GM18507 (cell line): ENCODE data around the gene MYBPH.
A peak's percentile ranks its signal among the peaks of the same experiment; 100 is the strongest.

ENCODE experiments used
- DNase-seq: peaks from one replicate; pipeline ENCODE4 v3.0.0; 2011; ENCODE audit warnings: low read depth; ENCODE audit not compliant: insufficient read length; ENCODE audit errors: extremely low spot score
- FAIRE-seq: peaks from 2 replicates; lab custom pipeline; 2011; peaks lifted over from hg19 to GRCh38; lab: Jason Lieb, UNC

Gene MYBPH

GRCh38 chr1:203181586-203182386 lies 6.2 kb upstream of the MYBPH start:
- DNase-seq = no peak
- no peak for FAIRE-seq

GRCh38 chr1:203180611-203181330 lies 5.1 kb upstream of the MYBPH start:
- DNase-seq (no peak), FAIRE-seq (peak; percentile 42)

GRCh38 chr1:203179667-203180005 lies 4.0 kb upstream of the MYBPH start:
- DNase-seq (no peak), FAIRE-seq (no peak)

- FAIRE-seq (no peak), DNase-seq (no peak)
Measured at GRCh38 chr1:203178821-203179666, 3.4 kb upstream of the MYBPH start.

- FAIRE-seq = no peak
- no peak for DNase-seq
Measured at GRCh38 chr1:203178083-203178482, 2.5 kb upstream of the MYBPH start.

GRCh38 chr1:203177470-203178039 lies 1.9 kb upstream of the MYBPH start:
- FAIRE-seq = no peak
- no peak for DNase-seq

- DNase-seq = no peak
- FAIRE-seq = no peak
Measured at GRCh38 chr1:203177036-203177405, 1.4 kb upstream of the MYBPH start.

GRCh38 chr1:203176273-203177035 lies 828 bp upstream of the MYBPH start:
- DNase-seq = no peak
- FAIRE-seq = no peak

GRCh38 chr1:203175827-203176241 lies 208 bp upstream of the MYBPH start:
- DNase-seq = no peak
- peak; percentile 5 for FAIRE-seq

- DNase-seq (no peak), FAIRE-seq (no peak)
Measured at GRCh38 chr1:203174324-203174985, 1.2 kb downstream of the MYBPH start.

- peak; percentile 81 for DNase-seq
- FAIRE-seq = peak; percentile 96
Measured at GRCh38 chr1:203173566-203173965, 2.1 kb downstream of the MYBPH start.

GRCh38 chr1:203173011-203173555 lies 2.5 kb downstream of the MYBPH start:
- DNase-seq (no peak), FAIRE-seq (no peak)

GRCh38 chr1:203172184-203173010 lies 3.2 kb downstream of the MYBPH start:
- DNase-seq = peak; percentile 54
- FAIRE-seq = peak; percentile 67

GRCh38 chr1:203171341-203172183 lies 4.1 kb downstream of the MYBPH start:
- FAIRE-seq = no peak
- no peak for DNase-seq

- FAIRE-seq (no peak), DNase-seq (no peak)
Measured at GRCh38 chr1:203170625-203171330, 4.8 kb downstream of the MYBPH start.
